ENCODE data around the gene ARHGAP45.

The ARHGAP45 gene

DNA sequence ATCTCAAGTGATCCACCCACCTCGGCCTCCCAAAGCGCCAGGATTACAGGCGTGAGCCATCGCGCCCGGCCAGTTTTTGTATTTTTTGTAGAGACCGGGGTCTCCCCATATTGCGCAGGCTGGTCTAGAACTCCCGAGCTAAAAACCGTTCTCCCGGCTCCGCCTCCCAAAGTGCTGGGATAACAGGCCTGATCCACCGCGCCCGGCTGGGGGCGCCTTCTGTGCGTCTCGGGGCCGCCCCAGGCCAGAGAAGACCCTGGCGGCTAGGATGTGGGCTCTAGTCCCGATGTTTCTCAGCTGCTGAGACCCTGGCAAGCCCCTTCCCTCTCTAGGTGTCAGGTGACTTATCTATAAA, 3.6 kb downstream of the ARHGAP45 start:
- peak; percentile 61 for DNase-seq (ENCODE audit: low read depth, low spot score)

DNA sequence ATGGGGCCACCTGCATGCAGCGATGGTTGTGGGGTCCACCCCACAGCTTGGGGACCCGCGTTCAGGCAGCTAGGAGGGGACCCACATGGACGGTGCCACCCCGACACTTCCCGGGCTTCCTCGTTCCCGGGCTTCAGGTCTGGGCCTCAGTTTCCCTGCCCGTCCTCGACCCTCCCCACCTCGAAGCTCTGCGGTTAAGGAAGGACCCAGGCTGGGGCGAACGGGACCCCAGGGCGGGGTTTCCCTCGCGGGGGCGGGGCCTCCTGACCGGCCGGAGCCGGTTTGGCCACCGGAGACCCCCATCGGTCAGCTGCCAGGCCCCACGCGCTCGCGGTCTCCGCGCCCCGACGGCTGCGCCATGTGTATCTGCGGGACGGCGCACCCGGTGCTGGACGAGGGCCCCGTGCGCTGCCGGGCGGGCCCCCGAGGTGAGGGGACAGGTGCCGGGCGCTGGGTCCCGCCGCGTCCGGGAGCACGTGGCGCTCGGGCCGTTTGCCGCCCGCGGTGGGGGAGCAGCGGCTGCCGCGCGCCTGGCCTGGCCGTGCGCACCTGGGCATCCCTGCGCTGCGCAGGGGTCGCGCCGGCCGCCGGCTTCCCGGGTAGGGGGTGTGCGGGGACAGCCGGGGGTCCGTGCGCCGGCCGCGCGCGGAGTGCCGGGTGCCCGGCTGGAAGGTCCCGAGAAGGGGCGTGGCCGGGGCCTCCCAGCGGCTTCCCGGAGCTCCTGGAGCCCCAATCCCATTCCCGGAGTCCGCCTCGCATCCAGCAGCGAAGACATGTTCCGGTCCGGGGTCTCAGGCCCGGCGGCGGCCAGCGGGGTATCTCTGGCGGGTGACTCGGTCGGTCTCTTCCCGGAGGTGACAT, 4.2 kb downstream of the ARHGAP45 start:
- DNase-seq (ENCODE audit: low read depth, low spot score): no peak

DNA sequence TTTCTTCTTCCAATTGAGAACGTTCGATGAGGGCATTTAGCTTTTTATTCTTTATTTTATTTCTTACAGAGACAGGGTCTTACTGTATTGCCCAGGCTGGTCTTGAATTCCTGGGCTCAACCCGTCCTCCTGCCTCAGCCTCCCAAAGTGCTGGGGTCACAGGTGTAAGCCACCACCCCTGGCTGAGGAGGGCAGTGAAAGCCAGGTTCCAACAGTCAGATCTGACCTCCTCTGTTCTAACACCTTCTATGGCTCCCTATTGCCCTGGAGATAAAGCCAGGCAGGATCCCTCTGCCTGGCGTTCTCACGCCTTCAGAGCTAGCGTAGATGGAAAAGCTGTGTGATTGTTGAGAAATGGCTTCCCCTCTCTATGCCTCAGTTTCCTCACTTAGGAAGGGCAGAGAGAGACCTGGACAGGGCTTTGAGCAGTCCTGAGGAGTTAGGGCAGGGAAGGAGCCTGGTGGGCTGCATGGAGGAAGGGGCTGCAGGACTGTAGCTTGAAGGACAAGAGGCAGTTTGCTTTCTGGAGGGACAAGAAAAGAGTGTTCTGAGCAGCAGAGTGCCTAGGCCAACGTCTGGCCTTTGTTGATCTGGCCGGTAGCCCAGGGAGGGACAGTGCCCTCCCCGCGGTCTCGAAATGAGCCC, 5.5 kb downstream of the ARHGAP45 start:
- no peak for DNase-seq (ENCODE audit: low read depth, low spot score)

DNA sequence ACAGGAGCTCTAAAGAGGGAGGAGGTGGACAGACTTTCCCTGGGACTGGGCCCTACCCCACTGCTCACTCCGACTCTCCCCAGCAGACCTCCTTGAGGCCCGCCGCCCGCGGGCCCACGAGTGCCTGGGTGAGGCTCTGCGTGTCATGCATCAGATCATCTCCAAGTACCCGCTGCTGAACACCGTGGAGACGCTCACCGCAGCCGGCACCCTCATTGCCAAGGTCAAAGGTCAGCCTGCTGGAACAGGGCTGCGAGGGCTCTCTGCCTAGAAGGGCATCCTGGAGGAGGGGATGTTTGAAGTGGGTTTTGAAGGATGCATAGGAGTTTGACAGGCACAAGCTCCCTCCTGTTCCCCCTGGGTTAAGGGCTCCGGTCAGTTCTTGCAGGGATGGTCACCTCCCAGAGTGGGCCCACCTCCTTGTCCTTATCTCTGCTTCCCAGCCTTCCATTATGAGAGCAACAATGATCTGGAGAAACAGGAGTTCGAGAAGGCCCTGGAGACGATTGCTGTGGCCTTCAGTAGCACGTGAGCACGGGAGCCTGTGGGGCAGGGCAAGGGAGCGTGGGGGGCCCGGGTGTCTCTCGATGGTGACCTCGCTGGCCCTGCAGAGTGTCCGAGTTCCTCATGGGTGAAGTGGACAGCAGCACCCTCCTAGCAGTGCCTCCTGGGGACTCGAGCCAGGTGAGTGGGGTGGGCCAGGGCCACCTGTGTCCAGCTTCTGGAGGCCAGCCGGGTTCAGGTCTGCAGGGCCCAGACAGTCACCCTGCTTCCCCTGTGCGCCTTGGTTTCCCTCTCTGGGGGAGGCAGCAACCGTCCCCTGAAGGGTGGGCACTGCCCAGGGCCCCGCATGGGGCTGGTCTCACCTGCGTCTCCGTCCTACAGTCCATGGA, 6.3 kb downstream of the ARHGAP45 start:
- DNase-seq (ENCODE audit: low read depth, low spot score): no peak

DNA sequence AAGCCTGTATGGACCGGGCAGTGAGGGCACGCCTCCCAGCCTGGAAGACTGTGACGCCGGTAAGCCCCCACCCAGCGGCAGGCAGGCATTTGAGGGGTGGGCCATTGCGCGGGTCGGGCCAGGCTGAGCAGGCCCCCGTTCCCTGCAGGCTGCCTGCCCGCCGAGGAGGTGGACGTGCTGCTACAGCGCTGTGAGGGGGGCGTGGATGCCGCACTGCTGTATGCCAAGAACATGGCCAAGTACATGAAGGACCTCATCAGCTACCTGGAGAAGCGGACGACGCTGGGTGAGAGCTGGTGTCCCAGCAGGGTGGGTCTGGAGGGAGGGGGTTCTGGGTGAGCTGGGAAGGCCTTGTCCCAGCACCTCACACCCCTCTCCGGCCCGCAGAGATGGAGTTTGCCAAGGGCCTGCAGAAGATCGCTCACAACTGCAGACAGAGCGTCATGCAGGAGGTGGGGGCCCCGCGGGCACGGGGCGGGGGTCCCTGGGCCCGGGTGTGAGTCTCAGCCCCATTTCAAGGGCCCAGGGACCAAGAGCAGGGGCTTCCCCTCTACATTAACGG, 7.1 kb downstream of the ARHGAP45 start:
- no peak for DNase-seq (ENCODE audit: low read depth, low spot score)

DNA sequence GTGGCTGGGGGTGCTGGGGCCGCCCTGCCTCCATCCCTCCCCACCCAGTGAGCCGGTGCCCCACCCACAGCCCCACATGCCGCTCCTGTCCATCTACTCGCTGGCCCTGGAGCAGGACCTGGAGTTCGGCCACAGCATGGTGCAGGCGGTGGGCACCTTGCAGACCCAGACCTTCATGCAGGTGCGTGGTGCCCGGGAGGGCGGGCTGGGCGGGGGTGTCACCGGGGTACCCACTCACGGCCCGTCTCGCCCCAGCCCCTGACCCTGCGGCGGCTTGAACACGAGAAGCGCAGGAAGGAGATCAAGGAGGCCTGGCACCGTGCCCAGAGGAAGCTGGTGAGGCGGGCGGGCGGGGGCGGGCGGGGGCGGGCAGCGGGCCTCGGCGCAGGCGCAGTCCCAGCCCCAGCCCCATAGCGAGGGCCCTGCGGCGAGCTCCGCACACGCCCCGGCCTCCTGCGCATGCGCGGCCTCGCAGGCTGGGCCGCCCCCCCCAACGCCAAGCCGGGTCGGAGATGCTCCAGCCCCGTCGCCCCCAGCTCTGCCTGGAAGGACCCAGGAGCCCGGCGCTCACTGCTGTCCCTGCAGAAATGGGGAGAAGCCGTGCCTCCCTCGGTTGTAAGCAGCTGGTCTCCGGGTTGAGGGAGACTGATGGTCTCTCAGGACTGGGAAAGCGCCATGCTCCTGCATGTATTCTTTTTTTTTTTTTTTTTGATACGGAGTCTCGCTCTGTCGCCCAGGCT, 7.7 kb downstream of the ARHGAP45 start:
- no peak for DNase-seq (ENCODE audit: low read depth, low spot score)

DNA sequence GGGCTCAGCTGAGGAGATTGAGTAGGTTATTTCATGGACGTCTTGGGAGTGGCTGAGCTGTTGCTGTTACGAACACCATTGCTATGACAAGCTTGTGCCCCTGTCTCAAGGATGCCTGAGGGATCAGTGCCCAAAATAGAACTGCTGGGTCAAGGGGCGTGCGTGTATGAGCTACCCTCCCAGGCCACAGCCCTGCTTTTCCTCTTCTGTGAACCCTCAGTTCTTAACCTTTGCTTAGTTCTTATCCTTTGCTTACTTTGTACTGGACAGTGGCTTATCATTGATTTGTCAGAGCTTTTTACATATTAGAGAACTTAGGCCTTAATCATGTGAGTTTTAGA, 9.0 kb downstream of the ARHGAP45 start:
- DNase-seq (ENCODE audit: low read depth, low spot score): no peak

DNA sequence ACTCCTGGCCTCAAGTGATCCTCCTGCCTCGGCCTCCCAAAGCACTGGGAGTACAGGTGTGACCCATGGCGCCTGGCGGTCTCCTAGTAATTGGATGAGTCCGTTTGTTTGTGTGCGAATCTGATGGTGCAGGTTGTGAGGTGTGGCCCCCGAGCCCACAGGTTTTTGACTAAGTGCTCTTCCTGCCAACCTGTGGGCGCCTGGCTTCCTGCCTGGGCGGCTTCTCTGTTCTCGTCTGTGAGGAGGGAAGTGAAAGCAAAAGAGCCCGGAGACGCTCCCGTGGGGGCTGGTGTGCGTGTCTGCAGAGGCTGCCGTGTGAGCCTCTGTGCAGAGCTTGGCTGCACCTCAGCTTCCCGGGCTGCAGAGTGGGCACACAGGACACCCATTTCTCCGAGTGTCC, 10.0 kb downstream of the ARHGAP45 start:
- no peak for DNase-seq (ENCODE audit: low read depth, low spot score)

DNA sequence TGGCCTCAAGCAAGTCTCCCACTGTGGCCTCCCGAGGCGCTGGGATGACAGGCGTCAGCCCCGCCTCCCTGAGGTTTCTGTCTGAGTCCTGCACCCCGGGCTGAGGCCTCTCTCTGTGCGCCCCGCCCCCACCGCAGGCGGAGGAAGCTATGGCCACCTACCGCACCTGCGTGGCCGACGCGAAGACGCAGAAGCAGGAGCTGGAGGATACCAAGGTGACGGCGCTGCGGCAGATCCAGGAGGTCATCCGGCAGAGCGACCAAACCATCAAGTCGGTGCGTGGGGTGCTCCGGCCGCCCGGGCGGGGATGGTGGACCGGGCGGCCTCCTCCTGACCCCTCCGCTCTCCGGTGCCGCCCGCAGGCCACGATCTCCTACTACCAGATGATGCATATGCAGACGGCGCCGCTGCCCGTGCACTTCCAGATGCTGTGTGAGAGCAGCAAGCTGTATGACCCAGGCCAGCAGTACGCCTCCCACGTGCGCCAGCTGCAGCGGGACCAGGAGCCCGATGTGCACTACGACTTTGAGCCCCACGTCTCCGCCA, 12.7 kb downstream of the ARHGAP45 start:
- DNase-seq (ENCODE audit: low read depth, low spot score): peak; percentile 80

DNA sequence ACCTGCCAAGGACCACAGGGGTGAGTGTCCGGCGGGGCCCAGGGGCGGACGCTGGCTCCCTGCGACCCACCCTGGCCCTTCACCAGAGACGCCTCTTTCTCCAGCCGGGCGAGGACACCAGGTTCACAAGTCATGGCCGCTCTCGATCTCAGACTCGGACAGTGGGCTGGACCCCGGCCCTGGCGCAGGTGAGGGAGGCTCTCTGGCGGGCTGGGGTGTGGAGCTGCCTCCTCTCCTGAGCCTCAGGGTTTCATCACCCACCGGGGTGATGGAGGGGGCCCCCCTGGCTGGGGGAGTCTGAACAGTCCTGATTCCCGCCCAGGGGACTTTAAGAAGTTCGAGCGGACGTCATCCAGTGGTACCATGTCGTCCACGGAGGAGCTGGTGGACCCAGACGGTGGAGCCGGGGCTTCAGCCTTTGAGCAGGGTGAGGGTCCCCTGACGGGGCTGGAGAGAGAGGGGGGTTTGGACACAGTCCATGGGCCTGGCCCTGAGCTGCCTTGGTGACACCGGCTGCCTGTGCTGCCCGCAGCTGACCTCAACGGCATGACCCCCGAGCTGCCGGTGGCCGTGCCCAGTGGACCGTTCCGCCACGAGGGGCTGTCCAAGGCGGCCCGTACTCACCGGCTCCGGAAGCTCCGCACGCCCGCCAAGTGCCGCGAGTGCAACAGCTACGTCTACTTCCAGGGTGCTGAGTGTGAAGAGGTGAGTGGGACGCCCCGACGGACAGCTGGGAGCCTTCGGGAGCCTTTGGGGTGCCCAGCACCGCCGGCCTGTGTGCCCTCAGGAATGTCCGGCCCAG, 13.6 kb downstream of the ARHGAP45 start:
- DNase-seq (ENCODE audit: low read depth, low spot score): no peak

DNA sequence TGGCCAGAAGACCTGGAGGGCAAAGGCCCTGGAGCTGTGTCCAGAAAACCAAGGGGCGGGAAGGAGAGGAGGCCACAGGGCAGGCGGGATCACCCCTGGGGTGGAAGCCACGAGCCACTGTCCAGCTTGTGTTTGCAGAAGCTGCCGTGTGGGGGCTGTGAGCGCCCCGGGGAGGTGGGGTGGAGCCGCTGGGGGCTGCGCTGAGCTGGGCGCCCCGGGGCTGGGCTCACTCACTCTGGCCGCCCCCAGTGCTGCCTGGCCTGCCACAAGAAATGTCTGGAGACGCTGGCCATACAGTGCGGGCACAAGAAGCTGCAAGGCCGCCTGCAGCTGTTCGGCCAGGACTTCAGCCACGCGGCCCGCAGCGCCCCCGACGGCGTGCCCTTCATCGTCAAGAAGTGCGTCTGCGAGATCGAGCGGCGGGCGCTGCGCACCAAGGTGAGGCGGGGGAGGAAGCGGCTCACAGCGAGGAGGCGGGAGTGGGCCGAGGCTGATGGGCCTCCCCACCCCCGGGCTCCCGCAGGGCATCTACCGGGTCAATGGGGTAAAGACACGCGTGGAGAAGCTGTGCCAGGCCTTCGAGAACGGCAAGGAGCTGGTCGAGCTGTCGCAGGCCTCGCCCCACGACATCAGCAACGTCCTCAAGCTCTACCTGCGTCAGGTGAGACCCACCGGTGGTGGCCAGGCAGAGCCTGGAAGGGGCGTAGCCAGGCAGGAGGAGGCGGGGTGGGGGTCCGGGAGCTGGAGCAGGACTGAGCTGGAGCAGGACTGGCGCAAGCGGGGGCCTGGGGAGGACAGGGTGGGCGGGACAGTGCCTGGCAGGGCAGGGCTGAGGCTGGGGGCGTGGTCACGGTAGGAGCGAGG, 14.6 kb downstream of the ARHGAP45 start:
- peak; percentile 93 for DNase-seq (ENCODE audit: low read depth, low spot score)

DNA sequence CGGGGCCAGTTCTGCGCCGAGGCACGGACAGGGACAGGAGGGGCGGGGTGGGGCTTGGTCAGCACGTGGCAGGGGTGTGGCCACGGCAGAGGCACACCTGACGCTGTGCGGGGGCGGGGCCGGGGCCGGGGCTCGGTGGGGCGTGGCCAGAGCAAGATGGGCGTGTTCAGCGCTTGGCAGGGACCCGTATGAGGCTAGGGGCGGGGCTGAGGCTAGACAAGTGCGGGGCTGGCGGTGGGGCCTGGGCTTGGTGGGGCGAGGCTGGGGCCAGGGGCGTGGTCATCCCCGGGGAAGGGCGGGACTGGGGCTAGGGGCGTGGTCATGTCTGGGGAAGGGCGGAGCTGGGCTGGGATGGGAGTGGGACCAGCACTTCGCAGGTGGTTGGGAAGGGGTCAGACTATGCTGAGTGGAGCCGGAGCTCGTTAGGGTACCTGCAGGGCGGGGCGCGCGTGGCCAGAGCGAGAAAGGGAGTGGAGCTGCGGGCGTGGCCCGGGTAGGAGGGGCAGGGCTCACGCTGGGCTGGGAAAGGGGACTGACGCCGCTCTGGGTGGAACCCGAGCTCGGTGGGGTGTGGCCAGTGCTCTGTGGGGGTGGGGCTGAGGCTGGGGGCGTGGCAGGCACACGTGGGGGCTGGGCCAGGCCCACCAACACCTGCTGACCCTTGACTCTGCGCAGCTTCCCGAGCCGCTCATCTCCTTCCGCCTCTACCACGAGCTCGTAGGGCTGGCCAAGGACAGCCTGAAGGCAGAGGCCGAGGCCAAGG, 15.4 kb downstream of the ARHGAP45 start:
- peak; percentile 93 for DNase-seq (ENCODE audit: low read depth, low spot score)

DNA sequence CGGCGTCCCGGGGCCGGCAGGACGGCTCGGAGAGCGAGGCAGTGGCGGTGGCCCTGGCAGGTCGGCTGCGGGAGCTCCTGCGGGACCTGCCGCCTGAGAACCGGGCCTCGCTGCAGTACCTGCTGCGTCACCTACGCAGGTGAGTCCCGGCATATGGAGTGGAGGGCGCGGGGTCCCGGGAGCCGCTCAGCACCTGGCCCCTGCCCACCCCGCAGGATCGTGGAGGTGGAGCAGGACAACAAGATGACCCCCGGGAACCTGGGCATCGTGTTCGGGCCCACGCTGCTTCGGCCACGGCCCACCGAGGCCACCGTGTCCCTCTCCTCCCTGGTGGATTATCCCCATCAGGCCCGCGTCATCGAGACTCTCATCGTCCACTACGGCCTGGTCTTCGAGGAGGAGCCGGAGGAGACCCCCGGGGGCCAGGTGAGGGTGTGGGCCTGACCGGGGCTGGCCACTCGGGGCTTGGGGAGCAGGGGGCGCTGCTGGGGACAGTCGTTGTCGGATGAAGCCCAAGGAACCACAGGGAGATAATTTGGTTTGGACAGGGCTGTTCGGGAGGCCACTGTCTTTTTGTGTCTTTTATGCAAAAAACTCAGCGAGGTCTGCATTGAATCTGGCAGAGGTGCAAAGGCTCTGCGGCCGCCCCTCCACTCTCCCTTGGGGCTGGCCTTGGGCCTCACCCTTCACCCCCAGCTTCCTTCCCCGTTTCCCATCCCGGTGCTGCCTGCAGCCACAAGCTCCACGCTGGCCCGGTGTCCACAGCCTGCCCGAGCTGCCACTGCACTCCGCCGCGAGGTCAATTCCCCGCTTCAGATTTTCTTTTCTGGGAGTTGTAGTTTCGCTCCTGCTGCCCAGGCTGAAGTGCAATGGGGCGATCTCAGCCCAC, 16.2 kb downstream of the ARHGAP45 start:
- DNase-seq (ENCODE audit: low read depth, low spot score): no peak

DNA sequence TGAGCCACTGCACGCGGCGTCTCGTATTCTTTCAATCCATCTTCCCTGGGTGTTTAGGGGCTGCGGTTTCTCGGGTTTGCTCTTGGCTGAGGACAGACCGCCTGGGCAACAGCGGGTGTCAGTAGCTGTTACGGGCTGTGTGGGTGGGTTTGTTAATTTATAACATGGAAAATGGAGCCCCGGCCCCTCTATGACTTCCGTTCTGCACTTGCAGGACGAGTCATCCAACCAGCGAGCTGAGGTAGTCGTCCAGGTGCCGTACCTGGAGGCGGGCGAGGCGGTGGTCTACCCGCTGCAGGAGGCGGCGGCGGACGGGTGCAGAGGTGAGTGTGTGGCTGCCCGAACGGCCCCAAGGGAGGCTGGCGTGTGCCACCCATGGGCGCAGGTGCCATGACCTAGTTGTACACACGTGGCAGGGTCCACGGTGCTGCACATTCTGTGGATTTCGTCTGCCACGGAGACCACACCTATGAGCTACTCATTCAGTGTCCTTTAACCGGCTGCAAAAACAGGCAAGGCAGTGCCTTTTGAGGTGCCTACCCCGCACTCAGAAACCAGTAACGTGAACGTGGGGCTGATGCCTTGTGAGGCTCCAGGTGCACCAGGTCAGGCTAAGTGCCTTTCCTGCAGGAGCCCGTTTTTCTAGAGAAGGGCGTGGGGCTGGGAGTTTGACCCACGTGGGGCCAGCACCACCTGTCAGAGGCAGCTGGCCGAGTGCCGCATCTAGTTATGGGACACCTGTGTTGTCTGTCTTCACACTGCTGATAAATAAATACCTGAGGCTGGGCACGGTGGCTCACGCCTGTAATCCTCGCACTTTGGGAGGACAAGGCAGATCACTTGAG, 17.3 kb downstream of the ARHGAP45 start:
- DNase-seq (ENCODE audit: low read depth, low spot score): no peak

DNA sequence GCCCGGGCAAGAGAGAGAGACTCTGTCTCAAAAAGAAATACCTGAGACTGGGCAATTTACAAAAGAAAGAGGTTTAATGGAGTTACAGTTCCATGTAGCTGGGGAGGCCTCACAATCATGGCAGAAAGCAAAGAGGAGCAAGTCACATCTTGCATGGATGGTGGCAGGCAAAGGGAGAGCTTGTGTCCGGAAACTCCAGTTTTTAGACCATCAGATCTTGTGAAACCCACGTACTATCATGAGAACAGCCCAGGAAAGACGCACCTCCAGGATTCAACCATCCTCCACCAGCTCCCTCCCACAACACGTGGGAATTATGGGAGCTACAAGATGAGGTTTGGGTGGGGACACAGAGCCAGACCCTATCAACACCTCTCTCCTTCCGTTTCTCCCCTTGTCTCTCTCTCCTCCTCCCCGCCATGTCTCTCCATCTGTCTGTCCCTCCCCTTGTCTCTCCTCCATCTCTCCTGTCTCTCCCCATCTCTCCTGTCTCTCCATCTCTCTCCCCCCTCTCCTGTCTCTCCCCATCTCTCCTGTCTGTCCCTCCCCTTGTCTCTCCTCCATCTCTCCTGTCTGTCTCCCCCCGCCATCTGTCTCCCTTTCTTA, 18.2 kb downstream of the ARHGAP45 start:
- DNase-seq (ENCODE audit: low read depth, low spot score): no peak

All from ELF-1 (cell line).